ENCODE data around the gene TAGLN.

The TAGLN gene

DNA sequence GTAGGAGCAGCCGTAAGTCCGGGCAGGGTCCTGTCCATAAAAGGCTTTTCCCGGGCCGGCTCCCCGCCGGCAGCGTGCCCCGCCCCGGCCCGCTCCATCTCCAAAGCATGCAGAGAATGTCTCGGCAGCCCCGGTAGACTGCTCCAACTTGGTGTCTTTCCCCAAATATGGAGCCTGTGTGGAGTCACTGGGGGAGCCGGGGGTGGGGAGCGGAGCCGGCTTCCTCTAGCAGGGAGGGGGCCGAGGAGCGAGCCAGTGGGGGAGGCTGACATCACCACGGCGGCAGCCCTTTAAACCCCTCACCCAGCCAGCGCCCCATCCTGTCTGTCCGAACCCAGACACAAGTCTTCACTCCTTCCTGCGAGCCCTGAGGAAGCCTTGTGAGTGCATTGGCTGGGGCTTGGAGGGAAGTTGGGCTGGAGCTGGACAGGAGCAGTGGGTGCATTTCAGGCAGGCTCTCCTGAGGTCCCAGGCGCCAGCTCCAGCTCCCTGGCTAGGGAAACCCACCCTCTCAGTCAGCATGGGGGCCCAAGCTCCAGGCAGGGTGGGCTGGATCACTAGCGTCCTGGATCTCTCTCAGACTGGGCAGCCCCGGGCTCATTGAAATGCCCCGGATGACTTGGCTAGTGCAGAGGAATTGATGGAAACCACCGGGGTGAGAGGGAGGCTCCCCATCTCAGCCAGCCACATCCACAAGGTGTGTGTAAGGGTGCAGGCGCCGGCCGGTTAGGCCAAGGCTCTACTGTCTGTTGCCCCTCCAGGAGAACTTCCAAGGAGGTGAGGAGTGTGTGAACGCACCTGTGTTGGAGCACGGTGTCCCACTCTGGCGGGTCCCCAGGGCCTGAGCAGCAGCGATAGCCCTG is at the start of gene TAGLN:
Gene TAGLN (plus strand): TSS at position 318 of the 863 bp plus-strand sequence. CDS start 3,644 bp downstream, outside the sequence.
- DNase-seq (ENCODE audit: low read depth in 1 of 2, low spot score in 1 of 2): no peak

DNA sequence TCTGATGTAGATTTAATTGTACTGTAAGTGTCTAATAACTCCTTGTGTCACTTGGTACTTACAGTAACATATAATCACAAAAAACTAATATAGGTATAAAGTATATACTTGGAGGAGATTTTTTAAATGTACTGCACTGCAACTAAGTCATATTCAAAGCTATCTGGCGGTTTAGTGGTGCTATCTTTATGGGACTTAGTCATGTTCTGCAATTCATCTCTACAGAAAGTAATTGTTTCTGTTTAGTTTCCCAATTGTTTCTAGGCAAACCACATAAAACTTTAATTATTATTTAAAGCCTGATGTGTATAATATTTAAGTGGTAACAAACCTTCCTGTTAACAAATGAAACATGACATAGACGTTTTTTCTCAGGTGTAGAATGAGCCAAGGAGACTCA is 47.1 kb upstream of the TAGLN start:
- no peak for DNase-seq (ENCODE audit: low read depth in 1 of 2, low spot score in 1 of 2)

DNA sequence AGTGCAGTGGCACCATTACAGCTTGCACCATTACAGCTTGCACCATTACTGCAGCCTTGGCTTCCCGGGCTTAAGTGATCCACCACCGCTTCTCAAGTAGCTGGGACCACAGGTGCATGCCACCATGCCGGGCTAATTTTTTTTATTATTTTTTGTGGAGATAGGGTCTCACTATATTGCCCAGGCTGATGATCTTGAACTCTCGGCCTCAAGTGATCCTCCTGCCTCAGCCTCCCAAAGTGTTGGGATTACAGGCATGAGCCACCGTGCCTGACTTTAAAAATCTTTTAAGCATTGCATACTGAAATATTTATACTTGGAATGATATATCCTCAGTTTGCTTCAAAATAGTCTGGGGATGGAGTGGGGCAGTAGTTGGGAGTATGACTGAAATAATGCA is 44.7 kb upstream of the TAGLN start:
- DNase-seq (ENCODE audit: low read depth in 1 of 2, low spot score in 1 of 2): no peak

DNA sequence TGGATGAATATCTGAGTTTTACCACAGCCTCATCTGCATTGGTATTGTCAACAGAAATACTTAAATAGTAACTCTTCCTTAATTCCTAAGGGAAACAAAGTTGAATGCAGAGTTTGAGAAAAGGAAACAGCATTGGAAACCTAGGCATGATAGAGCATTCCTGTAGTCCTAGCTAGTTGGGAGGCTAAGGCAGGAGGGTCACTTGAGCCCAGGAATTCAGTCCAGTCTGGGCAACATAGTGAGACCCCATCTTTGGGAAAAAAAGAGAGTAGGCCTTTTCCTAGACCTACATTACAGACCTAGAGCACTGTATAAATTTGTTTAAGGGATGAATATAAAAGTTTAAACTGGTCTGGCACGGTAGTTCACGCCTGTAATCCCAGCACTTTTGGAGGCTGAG is 41.7 kb upstream of the TAGLN start:
- no peak for DNase-seq (ENCODE audit: low read depth in 1 of 2, low spot score in 1 of 2)

DNA sequence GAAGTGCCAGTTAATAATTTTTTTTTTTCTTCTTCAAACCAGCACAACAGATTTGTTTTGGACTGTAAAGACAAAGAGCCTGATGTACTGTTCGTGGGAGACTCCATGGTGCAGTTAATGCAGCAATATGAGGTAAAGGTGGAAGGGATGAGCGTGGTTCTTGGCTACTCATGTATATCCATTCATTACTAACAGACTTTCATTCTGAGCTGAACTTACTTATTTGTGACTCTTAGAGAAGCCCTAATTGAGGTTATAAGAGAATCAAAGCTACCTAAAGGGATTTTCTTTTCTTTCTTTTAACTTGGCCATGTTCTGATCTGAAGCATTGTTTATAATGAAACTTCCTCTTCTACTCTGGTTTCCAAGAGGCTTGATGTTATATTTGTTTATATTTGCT is 39.3 kb upstream of the TAGLN start:
- no peak for DNase-seq (ENCODE audit: low read depth in 1 of 2, low spot score in 1 of 2)

DNA sequence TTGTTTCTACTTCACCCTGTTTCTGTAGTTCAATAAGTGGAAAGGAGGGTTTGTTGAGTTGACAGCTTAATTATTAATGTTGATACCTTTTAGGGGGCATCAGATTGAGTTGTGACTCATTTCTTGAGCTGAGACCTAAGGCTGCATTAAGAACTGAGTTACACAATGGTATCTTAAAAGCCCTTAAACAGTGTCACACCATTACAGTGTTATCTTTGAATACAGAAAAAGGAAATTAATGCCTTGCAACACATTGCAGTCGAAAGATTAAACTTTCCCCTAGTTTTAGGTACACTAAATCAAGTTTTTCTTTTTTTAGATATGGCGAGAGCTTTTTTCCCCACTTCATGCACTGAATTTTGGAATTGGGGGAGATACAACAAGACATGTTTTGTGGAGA is 38.3 kb upstream of the TAGLN start:
- DNase-seq (ENCODE audit: low read depth in 1 of 2, low spot score in 1 of 2): no peak

DNA sequence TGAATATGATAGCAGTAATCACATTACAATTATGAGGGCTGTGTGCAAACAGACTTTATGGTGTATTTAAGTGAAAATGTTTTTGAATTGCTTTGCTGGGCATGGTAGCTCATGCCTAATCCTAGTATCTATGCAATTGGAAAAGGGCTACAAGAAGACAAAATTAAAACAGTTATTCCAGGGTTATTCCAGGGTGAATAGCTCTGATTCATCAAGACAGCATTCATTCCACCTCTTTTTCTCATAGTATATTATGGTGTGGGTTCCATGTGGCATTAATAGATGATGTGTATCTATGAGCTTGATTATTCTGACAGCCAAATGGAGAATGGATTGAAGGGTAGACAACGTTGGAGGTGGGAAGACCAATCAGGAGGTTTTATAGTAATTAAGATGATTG is 32.7 kb upstream of the TAGLN start:
- DNase-seq (ENCODE audit: low read depth in 1 of 2, low spot score in 1 of 2): no peak

DNA sequence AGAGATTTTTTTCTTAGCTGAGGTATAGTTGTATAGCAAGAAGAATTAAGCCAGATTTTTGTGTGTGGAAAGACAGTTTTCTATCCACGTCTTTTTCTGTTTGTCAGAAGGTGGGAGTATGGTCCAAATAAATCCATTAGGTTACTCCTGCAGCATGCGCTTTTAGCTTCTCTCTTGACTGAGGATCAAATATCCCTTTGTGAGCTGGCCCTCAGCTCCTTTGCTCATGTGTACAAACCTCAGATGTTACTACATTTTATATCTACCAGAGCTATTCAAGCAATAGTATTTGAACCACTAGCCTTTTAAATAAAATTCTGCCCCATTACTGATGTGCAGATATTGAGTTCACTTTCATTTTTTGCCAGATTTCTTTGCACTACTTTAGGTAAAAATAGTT is 29.4 kb upstream of the TAGLN start:
- DNase-seq (ENCODE audit: low read depth in 1 of 2, low spot score in 1 of 2): no peak

DNA sequence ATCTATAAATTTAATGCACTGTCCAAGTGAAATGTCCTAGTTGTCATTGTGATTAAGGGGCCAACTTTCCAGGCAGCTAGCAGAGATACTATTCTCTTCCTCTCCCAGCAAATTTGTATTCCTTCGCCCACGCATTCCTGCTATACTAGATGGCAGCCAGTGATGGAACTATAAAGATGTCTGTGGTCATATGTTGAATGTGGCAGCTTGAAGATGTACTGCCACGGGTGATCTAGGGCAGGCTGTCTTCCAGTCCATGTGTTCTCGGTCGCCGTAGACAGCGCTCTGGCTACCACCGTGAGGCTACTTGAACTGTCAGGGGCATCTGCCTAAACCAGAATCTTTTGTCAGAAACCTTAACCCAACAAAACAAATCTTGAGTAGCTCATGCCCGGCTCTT is 29.0 kb upstream of the TAGLN start:
- DNase-seq (ENCODE audit: low read depth in 1 of 2, low spot score in 1 of 2): no peak

DNA sequence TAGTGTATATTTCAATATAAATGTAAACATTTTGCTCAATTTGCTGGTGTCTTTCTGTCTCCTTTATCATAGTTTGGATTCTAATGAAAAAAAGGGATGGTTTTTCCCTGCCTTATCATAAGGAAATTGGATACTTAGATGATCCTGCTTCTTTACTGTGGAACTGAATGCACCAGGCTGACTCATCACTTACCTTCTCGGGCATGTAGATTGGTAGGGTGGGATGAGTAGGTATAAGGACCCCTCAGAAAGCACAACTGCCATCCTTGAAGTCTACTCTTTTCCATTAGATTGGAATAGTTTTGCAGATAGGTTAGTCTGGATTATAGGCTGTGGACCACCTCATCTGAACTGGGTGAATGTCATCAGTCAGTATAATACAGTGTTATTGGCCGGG is 28.2 kb upstream of the TAGLN start:
- no peak for DNase-seq (ENCODE audit: low read depth in 1 of 2, low spot score in 1 of 2)

DNA sequence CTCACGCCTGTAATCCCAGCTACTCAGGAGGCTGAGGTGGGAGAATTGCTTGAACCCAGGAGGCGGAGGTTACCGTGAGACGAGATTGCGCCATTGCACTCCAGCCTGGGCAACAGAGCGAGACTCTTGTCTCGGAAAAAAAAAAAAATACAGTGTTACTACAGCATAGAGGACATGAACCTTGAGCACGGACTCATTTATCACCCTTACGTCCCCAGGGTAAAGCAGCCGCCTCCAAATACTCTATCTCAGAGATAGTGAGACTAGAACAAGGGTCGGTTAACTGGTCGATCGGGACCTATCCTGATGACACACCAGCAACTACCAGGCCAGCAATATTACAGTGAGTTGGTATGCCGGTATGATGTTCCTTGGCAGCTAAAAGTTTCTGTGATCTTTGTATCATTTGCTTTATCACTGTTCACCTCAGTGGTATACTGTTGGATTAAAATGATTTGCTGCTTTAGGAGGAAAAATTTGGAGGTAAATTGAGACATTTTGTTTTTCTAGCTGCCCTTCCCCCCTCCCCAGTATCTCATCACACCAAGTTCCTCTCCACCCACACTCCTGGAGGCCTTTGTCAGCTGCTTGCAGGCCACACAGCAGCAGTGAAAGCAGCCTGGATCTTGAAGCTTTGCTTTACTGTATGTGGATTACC is 27.6 kb upstream of the TAGLN start:
- no peak for DNase-seq (ENCODE audit: low read depth in 1 of 2, low spot score in 1 of 2)

DNA sequence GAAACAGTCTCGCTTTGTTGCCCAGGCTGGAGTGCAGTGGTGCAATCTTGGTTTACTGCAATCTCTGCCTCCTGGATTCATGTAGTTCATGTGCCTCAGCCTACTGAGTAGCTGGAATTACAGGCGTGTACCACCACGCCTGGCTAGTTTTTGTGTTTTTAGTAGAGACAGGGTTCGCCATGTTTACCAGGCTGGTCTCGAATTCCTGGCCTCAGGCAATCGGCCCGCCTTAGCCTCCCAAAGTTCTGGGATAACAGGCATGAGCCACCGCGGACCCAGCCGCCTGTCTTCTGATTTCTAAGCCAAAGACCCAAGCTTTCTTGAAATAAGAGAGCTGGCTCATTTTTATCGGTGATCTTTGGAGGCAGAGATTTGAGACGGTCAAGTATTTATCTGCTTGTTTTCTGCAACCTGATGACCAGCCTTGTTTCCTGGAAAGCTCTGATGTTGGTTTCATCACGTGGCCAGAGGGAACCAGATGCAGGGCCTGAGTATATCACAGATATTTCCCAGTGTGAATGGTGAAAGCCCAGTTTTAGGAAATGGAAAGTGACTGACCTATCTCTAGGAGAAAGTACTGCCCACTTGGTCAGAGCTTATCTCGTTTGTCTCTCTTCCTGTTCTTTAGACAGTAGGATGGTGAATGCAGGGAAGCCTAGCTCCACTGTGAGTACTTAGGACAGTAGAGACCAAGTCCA is 26.3 kb upstream of the TAGLN start:
- DNase-seq (ENCODE audit: low read depth in 1 of 2, low spot score in 1 of 2): no peak

DNA sequence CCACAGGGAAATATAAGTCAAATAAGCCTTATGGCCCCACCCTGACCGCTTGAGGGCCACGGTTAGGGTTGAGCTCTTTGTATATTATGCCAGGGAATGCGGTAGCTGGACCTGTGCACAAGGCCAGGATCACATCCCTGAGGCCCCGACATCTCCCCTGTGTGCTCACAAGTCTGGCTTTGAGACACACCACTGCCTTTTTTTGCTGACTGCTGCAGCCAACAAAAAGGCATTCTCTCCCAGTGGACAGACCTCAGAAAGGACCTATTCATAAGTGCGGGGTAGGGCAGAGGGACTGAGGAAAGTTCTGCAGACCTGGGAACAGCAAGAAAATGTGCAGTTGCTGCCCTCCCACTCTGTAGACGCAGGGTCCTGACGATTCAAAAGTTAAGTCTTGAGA is 24.1 kb upstream of the TAGLN start:
- DNase-seq (ENCODE audit: low read depth in 1 of 2, low spot score in 1 of 2): no peak

DNA sequence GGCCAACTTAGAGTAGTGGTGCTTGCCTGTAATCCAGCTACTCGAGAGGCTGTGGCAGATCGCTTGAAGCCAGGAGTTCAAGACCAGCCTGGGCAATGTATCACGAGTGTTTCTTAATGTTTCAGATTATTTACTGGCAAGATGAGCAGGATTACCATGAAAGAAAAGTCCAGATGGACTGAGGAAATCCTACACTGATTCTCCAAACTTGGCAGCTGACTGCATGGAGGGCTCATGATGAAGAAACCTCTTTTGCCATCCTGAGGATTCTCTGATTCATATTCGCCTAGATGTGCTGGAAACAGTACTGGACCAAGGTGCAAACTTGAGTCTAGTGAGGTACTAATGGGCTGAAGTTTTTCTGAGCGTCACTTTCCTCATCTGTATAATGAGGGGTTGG is 23.4 kb upstream of the TAGLN start:
- DNase-seq (ENCODE audit: low read depth in 1 of 2, low spot score in 1 of 2): no peak

DNA sequence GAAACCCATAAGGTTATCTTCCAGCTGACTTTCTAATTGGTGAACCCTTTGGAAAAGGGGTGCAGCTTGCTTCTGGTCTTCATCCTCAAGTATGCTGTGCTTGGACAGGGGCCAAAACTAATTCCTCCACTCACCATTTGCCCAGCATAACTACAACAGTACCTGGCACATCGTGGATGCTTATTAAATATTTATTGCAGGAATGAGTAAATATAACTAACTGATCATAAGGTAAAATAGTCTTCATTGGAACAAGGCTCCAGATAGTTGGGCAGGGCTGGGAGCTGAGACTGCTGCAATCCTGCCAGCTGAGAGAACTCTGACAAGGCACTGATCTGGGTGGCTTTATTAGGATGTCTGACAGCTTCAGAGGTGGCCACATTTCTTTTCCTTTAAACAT is 23.0 kb upstream of the TAGLN start:
- no peak for DNase-seq (ENCODE audit: low read depth in 1 of 2, low spot score in 1 of 2)

DNA sequence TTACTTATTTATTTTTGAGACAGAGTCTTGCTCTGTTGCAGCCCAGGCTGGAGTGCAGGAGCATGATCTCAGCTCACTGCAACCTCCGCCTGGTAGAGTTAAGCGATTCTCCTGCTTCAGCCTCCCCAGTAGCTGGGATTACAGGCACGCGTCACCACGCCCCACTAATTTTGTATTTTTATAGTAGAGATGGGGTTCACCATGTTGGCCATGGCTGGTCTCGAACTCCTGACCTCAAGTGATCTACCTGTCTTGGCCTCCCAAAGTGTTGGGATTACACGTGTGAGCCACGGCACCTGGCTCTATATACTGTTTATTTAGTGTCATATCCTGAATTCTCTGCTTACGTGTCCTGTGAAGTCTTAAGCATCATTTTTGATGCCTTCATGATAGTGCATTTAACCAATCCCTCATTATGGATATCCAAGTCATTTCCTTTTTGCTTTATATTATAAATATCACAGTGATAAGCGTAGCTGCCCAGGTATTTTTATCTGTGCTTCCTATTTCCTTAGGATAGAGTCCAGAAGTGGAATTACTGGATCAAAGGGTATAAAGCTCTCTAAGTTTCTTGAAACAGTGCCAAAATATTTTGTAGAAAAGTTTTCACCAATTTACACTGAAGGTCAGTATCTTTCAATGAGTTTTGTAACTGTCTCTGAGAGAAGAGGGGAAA is 21.5 kb upstream of the TAGLN start:
- no peak for DNase-seq (ENCODE audit: low read depth in 1 of 2, low spot score in 1 of 2)

DNA sequence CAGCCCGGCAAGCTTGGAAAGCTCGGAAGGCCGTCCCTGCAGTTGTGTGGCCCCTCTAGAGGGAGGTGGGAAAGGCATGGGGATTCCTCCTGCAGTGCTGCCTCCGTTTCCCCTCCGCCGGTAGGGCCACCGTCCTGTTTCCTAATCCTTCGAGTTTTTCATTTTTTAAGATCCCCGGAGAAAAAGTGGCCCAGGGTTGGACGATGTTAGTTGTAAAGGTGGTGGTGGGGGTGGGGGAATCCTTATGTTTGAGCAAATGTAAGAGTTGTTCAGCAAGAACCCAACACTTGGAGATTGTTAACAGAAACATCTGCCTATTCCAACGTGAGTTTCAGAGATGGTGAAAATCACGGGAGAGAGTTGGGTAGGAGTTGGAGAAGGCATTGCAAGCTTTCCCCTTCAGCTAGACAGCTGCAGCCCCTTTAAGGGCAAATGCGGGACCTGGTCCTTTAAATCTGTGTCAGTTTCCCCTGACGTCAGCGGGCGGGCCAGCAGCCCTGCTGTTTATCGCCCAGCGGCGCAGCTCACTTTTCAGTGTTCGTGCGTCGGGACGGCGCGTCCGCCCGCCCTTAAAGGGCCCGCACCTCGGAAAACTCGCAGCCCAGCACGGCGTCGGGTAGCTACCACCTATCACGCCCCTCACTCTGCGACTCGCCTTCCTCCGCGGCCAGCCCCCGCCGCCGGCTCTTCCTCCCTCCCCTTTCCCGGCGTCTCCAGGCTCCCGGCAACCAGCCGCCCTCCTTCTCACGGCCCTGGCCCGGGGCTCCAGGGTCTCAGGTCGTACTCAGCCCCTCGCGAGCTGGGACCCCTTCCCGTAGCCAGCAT is 20.7 kb upstream of the TAGLN start, which contains the start of gene SIDT2:
Gene SIDT2 (plus strand): TSS at position 534 of the 825 bp plus-strand sequence. CDS start 521 bp downstream, outside the sequence.
- peak; percentile 70 to 79 for DNase-seq (ENCODE audit: low read depth in 1 of 2, low spot score in 1 of 2)

DNA sequence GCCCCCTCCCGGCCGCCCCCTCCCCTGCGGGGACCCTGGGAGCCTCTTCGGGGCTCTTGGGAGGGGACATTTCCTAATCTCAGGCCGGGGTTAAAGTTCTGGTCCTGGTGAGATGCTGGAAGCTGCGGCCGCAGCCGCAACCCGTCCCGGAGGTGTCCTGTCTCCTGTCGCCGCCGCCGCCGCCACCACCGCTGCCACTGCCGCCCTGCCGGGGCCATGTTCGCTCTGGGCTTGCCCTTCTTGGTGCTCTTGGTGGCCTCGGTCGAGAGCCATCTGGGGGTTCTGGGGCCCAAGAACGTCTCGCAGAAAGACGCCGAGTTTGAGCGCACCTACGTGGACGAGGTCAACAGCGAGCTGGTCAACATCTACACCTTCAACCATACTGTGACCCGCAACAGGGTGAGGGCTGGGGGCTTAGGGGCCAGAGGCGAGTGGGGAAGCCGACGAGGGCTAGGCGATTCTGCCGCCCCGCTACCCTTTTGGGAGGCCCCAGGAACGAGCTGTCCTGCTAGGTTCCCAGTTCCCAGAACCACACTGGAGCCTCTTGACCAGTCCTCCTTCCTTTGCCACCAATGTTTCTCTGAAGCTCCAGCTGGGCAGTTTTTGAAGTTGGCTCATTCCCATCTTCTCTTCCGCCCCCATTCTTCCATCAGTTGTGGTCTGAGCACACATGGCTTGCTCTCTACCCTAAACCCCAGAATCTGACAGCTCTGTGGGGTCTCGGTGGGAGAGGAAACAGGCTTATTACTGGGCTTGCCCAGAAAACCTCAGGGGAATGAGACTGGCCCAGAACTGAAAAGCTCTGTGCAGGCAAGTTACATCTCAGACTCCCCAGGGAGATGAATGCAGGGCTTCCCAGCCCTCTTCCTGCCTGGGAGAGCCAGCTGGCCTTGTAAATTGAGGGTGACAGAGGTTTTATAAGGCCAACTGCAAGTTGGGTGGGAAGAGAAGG is 19.8 kb upstream of the TAGLN start:
- DNase-seq (ENCODE audit: low read depth in 1 of 2, low spot score in 1 of 2): peak in 1 of 2 donors; percentile 21

DNA sequence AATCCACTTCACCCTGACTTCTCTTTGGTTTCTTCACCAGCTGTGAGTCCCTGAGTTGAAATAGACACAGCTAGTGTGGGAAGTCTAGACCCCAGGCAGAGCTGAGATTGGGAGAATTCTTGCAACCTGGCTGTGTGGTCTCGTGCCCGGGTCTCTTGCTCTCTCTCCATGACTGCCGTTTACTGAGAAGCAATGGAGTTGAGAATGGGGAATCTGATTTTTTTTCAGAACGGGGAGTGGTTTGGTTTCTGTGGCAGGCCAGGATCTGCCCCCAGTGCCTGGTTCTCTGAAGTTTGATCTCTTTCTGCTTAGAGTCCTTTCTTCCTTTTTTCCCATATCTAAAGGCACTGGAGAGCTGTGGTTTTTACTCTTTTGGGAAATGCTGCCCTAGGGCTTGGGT is 19.1 kb upstream of the TAGLN start:
- DNase-seq (ENCODE audit: low read depth in 1 of 2, low spot score in 1 of 2): no peak

All from activated CD4-positive, alpha-beta T cell treated with anti-CD3 and anti-CD28 coated beads, Interleukin-2, amount 50 U/mL, for 24 hours (primary cell).